Body of pancreas (tissue), 4 donors: ENCODE results near the gene FABP7. TPM values are rescaled to one million over a fixed set of nuclear protein-coding genes. Genes with fewer than 3 reads are reported as not detected.

Experiments used
- ATAC-seq: fragments of 150-250 bp; one replicate; pipeline ENCODE4 v1.9.1; 2016
- DNase-seq, 4 donors: peaks; one replicate each; pipeline ENCODE4 v3.0.0-alpha.2; 2019
- H3K27ac ChIP-seq, 4 donors: fragments of 200-600 bp; sonication (generic); 1 replicate in 3 of 4; 2 replicates in 1 of 4; pipeline versions ENCODE4 v1.5.1 to v1.6.1; 2016 to 2019; ENCODE audit warnings: mild to moderate bottlenecking in 1 of 4, mixed read lengths in 1 of 4, moderate library complexity in 1 of 4
- H3K27me3 ChIP-seq, 2 donors: fragments of 200-600 bp; sonication (generic); one replicate each; pipeline ENCODE4 v1.6.0; 2016; ENCODE audit warnings: mild to moderate bottlenecking in 1 of 2
- H3K36me3 ChIP-seq, 2 donors: fragments of 200-600 bp; sonication (generic); replicated peaks in 1 of 2; 2 replicates each; pipeline ENCODE4 v1.5.1; 2016; ENCODE audit warnings: low read depth in 2 of 2; ENCODE audit not compliant: insufficient read depth in 1 of 2
- H3K4me1 ChIP-seq: fragments of 200-600 bp; sonication (generic); one replicate; pipeline ENCODE4 v1.6.0; 2016
- H3K4me3 ChIP-seq, 2 donors: fragments of 200-600 bp; sonication (generic); 1 replicate in 1 of 2; 2 replicates in 1 of 2; pipeline ENCODE4 v1.5.1; 2016 to 2019
- H3K9me3 ChIP-seq, 3 donors: fragments of 200-600 bp; sonication (generic); 1 replicate in 2 of 3; 2 replicates in 1 of 3; pipeline ENCODE4 v1.5.1; 2016
- POLR2A ChIP-seq, 3 donors: fragments of 450-650 bp; IDR thresholded peaks; one replicate each; pipeline ENCODE4 v1.6.1; 2016; ENCODE audit warnings: antibody characterized with exemption in 3 of 3, mild to moderate bottlenecking in 2 of 3
- WGBS, 2 donors: methylation state at CpG; one replicate each; pipeline ENCODE4 v1.1.5; 2017; 5-methylcytosine and 5-hydroxymethylcytosine counted together
- intact Hi-C: fragments of 100-400 bp; cut with DNase I; formaldehyde crosslinking; loops from one replicate; pipeline ENCODE4 v1.15.1; 2023
- total RNA-seq, 2 donors: library from RNA; depleted of rRNA; stranded (reverse); fragments of >200 nt; gene quantifications; one replicate each; pipeline ENCODE4 v1.1.0, GENCODE V29; 2016
- TF ChIP-seq, protein P1 (sequence below), 7 experiments: fragments of 450-650 bp in 4 of 7; fragments of 200-600 bp in 3 of 7; sonication (generic) in 3 of 7; IDR thresholded peaks; one replicate each; pipeline ENCODE4 v1.5.1; 2016 to 2019; ENCODE audit warnings: antibody characterized with exemption in 7 of 7

FABP7 gene
- total RNA-seq, 2 donors from 2014 or later, result not detected

GRCh38 chr6:122800906-122801305 lies 21.4 kb downstream of the FABP7 start:
- no peaks in the 10 kb centered on the region for H3K36me3 ChIP-seq
- 81 to 95% methylated on average over 3 of the region's 3 CpGs for WGBS, 2 donors
- DNase-seq (no peak), ATAC-seq (no peak)
- no peak overlapping the region for H3K4me3 ChIP-seq
- no peak for TF ChIP-seq POLR2A (IDR thresholded peaks at IDR 0.05)
- TF ChIP-seq, protein P1, sequence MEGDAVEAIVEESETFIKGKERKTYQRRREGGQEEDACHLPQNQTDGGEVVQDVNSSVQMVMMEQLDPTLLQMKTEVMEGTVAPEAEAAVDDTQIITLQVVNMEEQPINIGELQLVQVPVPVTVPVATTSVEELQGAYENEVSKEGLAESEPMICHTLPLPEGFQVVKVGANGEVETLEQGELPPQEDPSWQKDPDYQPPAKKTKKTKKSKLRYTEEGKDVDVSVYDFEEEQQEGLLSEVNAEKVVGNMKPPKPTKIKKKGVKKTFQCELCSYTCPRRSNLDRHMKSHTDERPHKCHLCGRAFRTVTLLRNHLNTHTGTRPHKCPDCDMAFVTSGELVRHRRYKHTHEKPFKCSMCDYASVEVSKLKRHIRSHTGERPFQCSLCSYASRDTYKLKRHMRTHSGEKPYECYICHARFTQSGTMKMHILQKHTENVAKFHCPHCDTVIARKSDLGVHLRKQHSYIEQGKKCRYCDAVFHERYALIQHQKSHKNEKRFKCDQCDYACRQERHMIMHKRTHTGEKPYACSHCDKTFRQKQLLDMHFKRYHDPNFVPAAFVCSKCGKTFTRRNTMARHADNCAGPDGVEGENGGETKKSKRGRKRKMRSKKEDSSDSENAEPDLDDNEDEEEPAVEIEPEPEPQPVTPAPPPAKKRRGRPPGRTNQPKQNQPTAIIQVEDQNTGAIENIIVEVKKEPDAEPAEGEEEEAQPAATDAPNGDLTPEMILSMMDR (IDR thresholded peaks at IDR 0.05), result no peak
- intact Hi-C loops, result no loop called here
- H3K27ac ChIP-seq, result no peak overlapping the region
- no peaks in the 10 kb centered on the region for H3K9me3 ChIP-seq
- H3K27me3 ChIP-seq, result no peaks in the 10 kb centered on the region
- peaks cover 75% of the 10 kb centered on the region for H3K4me1 ChIP-seq

GRCh38 chr6:122801397-122801796 lies 21.9 kb downstream of the FABP7 start:
- Histone ChIP-seq H3K4me3 (no peak overlapping the region), H3K36me3 (no peaks in the 10 kb centered on the region), H3K9me3 (no peaks in the 10 kb centered on the region), H3K4me1 (peaks cover 71% of the 10 kb centered on the region), H3K27me3 (no peaks in the 10 kb centered on the region), H3K27ac (no peak overlapping the region)
- no peak for TF ChIP-seq POLR2A (IDR thresholded peaks at IDR 0.05)
- TF ChIP-seq, protein P1 (IDR thresholded peaks at IDR 0.05), result no peak
- intact Hi-C loops, result no loop called here
- WGBS, 2 donors, result 59 to 87% methylated on average over 1 of the region's 1 CpG
- DNase-seq (no peak), ATAC-seq (no peak)

DNA sequence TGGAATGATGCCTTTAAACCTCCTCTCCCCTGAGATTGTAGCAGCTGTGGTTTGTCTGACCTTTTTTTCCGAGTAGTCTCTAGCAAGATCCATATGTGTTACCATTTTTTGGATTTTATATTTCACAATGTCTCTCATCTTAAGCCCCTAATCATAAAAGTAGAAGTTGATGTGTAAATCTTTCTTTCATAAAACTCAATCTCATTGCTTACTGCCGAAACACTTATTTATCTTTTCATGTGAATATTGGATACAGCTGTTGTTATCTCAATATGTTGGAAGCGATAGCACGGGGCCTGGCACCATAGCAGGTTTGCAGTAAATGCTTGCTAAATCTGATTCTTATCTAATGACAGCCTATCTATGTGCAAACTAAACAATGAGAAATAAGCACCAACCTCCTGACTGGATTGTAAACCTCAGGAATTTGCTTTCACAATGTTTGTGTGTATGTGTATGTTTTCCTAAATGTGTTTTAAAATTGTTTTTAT lies 23.7 kb downstream of the FABP7 start:
- H3K27ac ChIP-seq, result no peak overlapping the region
- H3K9me3 ChIP-seq, result no peaks in the 10 kb centered on the region
- intact Hi-C loops, result no loop called here
- WGBS, 2 donors, result 2 to 6% methylated on average over 4 of the region's 4 CpGs
- no peak for DNase-seq
- ATAC-seq, result no peak
- no peak overlapping the region for H3K4me3 ChIP-seq
- no peak for TF ChIP-seq POLR2A (IDR thresholded peaks at IDR 0.05)
- TF ChIP-seq, protein P1 (IDR thresholded peaks at IDR 0.05), result no peak
- no peaks in the 10 kb centered on the region for H3K36me3 ChIP-seq
- H3K4me1 ChIP-seq, result peaks cover 52% of the 10 kb centered on the region
- H3K27me3 ChIP-seq, result no peaks in the 10 kb centered on the region

DNA sequence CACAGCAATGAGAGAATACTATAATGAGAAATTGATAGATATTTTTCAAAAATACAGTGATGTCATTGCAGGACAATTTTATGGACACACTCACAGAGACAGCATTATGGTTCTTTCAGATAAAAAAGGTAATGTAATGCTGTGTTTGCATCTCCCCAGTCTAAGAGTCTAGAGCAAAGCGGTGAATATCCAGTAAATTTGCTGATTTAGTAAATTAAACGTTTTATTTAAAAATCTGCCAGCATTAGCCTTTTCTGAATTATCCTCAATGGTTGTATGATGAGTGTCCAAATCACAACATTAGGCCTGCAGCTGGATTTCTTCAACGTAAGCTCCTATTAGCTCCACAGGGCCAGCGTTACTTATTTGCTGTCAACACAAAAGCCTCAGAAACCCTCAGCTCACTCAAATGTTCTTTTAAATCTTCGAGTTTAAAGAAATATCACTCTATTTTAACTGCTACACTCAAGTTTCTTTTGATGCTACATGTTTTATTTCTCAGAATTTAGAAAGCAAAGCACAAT lies 25.5 kb downstream of the FABP7 start:
- intact Hi-C loops, result no loop called here
- H3K27me3 ChIP-seq, result no peaks in the 10 kb centered on the region
- no peak overlapping the region for H3K27ac ChIP-seq
- no peak for DNase-seq
- no peak for TF ChIP-seq POLR2A (IDR thresholded peaks at IDR 0.05)
- TF ChIP-seq, protein P1 (IDR thresholded peaks at IDR 0.05), result no peak
- no peak for ATAC-seq
- no peak overlapping the region for H3K4me3 ChIP-seq
- H3K9me3 ChIP-seq, result no peaks in the 10 kb centered on the region
- peaks cover 34% of the 10 kb centered on the region for H3K4me1 ChIP-seq
- 81 to 83% methylated on average over 5 of the region's 5 CpGs for WGBS, 2 donors
- no peaks in the 10 kb centered on the region for H3K36me3 ChIP-seq

DNA sequence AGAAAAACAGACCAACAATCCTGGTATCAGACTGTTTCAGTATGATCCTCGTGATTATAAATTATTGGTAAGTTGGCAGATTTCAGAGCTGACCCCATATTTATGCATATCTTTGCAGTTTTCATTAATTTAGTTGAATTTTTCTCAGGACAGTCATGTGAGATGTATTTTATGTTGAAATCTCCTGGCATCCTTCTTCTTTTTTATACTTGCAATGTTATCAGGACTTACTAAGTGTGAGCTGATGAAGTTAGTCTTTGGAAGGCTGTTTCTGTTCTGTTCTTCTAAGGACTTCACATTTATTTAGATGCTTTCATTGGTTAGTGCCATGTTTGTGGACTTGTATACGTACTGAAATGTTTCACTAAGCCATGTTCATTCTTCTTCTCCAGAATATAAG lies 26.8 kb downstream of the FABP7 start:
- Histone ChIP-seq H3K27me3 (no peaks in the 10 kb centered on the region), H3K4me1 (peaks cover 24% of the 10 kb centered on the region), H3K36me3 (no peaks in the 10 kb centered on the region), H3K4me3 (no peak overlapping the region), H3K27ac (no peak overlapping the region), H3K9me3 (no peaks in the 10 kb centered on the region)
- intact Hi-C loops, result no loop called here
- DNase-seq (no peak), ATAC-seq (no peak)
- TF ChIP-seq, protein P1 (IDR thresholded peaks at IDR 0.05), result no peak
- TF ChIP-seq POLR2A (IDR thresholded peaks at IDR 0.05), result no peak
- WGBS, 2 donors, result 90 to 93% methylated on average over 2 of the region's 2 CpGs
